Measurements from ENCODE around the gene FIG4.
"Not testable (repeated sequence)": the region's sequence is repeated elsewhere in the genome, so short reads cannot be mapped to it uniquely, and the experiment has no call there.

The FIG4 gene

GRCh38 chr6:109705258-109705657, 14.2 kb downstream of the FIG4 start:
- peak; percentile 95 for DNase-seq

DNA sequence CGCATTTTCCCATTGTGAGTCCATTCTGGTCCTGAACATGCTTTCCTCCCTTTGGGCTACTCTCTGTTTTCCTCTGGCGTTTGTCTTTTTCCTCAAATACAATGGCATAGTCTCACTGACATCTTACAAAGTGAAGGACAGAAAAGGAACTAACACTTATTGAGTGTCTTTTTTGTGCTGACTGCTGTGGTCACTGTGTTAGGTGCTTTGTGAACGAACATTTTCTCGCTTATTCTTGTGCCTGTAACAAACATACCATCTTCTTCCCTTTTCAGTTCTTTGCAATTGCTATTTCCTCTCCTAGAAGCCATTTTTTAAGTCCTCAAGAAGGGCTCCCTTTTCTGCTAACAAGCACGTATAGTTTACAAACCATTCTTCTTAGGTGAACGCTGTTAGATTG, 15.4 kb downstream of the FIG4 start:
- no peak for DNase-seq

- not testable (repeated sequence) for DNase-seq
Measured at GRCh38 chr6:109708099-109708498, 17.0 kb downstream of the FIG4 start.

- DNase-seq, result no peak
Measured at GRCh38 chr6:109713097-109713496, 22.0 kb downstream of the FIG4 start.

GRCh38 chr6:109714166-109714565, 23.1 kb downstream of the FIG4 start:
- DNase-seq, result no peak

GRCh38 chr6:109714611-109715010, 23.5 kb downstream of the FIG4 start:
- no peak for DNase-seq

DNA sequence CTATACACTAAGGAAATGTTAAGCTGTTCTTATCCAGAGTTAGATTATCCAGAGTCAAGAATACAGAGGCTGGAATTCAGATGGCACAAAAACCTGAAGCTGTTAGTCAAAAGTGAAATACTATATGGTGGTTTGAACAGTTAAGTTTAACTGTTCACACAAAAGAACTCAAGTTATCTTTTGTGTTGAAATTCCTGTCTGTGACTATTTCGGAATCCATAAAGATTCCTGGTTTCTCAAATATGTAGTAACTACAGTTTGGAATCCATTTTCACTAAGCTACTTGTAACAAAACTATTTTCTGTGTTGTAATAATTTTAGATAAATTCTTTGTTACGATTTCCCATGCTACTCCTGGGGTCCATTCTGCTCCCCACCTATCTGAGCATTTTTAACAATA, 24.5 kb downstream of the FIG4 start:
- no peak for DNase-seq

GRCh38 chr6:109717971-109718370, 26.9 kb downstream of the FIG4 start:
- no peak for DNase-seq

GRCh38 chr6:109718991-109719390, 27.9 kb downstream of the FIG4 start:
- DNase-seq, result no peak

GRCh38 chr6:109720311-109720710, 29.2 kb downstream of the FIG4 start:
- DNase-seq, result no peak

- no peak for DNase-seq
Measured at GRCh38 chr6:109722011-109722410, 30.9 kb downstream of the FIG4 start.

DNA sequence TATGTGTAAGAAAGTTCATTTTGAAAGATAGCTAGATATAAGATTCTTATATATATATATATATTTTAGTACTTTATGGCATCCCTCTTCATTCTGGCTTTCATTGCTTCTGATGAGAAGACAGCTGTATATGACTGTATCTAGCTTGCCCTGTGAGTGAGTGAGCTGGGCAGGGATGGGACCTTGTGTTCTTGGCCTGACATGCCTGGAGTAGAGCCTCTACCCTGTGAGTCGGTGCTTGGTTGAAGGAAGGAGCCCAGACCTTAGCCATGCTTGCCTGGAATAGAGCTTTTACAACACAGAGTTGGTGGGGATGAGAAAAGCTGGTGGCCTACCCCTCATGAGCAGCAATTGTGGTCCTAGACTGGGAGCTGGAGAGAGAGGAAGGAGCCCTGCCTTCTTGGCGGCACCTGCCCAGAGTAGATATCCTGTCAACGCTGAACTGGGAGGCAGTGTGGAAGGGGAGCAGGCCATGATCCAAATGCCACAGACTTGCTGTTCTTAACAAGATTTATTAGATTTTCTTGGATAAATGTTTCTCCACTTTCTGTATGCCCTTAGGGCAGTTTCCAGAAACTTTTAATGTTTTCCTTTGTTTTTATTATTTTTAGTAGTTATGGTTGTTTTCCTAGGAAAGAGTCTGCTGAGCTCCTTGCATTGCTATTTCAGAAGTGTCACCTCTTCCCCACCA, 31.6 kb downstream of the FIG4 start:
- no peak for DNase-seq

GRCh38 chr6:109725250-109725649, 34.2 kb downstream of the FIG4 start:
- DNase-seq, result not testable (repeated sequence)

DNA sequence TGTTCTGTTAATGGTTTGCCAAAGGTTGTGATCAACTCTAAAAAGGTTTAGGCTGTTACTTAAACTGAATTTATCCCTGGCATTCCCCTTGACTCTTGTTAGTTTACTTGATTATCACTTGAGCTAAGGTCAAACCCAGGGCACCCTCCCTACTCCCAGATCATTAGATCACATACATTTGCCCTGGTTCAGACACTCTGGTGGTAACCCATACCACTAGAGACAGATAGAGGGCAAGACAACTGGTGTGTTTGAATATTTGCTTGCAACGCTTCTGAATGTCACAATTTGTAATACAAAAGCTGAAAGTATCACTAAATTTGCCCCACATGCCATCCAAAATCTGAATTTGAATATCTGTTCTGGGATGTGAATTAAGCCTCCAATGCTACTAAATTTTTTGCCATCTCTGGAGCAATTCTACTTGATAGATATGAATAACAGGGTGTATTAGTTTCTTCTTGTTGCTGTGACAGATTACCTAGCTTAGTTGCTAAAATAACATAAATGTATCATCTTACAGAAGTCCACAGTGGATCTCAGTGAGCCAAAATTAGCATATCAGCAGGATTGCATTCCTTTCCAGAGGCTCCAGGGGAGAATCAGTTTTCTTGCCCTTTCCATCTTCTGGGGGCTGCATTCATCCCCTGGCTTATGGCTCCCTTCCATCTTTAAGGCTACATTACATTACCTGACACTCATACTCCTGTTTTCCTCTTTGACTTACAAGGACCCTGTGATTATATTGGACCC, 45.4 kb downstream of the FIG4 start:
- no peak for DNase-seq

DNA sequence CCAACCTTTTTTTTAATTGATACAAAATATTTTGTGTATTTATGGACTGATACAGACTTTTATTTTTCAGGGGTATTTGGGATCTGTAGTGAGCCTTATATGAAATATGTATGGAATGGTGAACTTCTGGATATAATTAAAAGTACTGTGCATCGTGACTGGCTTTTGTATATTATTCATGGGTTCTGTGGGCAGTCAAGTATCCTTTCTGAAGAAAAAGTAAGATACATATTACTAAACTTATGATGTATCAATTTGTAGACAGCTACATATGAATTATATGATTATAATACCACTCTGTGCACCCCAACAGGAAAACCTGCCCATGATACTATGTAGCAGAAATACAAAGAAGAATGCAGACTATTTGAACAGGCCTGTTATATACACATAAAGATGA, 47.2 kb downstream of the FIG4 start:
- no peak for DNase-seq

- DNase-seq, result no peak
Measured at GRCh38 chr6:109738667-109739066, 47.6 kb downstream of the FIG4 start.

DNA sequence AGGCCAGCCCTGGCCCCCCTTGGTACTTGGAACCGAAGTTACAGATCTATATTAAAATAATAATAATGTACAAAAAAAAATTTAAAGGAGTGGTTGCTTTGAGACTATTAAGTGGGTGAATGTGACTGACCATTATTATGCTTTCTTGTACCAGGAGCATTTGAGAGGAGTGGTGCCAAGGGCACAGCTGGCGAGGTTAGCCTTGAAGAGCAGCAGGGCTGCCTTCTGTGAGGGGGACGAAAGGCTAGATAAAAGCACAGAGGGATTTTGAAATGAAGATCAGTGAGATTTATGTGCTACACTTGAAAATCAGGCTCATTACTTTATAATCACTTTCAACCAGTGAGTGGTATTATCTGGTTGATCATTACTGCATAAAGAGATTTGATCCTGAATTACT, 48.6 kb downstream of the FIG4 start:
- DNase-seq, result no peak

DNA sequence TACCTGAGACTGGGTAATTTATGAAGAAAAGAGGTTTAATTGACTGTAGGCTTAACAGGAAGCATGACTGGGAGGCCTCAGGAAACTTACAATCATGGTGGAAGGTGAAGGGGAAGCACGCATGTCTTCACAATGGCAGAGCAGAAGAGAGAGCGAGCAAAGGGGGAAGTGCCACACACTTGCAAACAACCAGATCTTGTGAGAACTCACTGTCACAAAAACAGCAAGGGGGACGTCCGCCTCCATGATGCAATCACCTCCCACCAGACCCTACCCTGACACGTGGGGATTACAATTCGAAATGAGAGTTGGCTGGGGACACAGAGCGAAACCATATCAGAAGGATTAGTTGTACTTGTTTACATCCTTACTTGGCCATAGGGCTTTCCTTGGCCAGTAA, 49.7 kb downstream of the FIG4 start:
- DNase-seq, result no peak

GRCh38 chr6:109743739-109744138, 52.6 kb downstream of the FIG4 start:
- DNase-seq, result no peak

DNA sequence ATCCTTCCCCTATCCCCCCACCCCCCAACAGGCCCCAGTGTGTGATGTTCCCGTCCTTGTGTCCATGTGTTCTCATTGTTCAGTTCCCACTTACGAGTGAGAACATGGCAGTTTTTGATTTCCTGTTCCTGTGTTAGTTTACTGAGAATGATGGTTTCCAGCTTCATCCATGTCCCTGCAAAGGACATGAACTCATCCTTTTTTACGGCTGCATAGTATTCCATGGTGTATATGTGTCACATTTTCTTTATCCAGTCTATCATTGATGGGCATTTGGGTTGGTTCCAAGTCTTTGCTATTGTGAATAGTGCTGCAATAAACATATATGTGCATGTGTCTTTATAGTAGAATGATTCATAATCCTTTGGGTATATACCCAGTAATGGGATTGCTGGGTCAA, 53.7 kb downstream of the FIG4 start:
- DNase-seq, result not testable (repeated sequence)

GRCh38 chr6:109747221-109747620, 56.1 kb downstream of the FIG4 start:
- DNase-seq, result no peak

GRCh38 chr6:109759098-109759955, 68.2 kb downstream of the FIG4 start:
- no peak for DNase-seq

DNA sequence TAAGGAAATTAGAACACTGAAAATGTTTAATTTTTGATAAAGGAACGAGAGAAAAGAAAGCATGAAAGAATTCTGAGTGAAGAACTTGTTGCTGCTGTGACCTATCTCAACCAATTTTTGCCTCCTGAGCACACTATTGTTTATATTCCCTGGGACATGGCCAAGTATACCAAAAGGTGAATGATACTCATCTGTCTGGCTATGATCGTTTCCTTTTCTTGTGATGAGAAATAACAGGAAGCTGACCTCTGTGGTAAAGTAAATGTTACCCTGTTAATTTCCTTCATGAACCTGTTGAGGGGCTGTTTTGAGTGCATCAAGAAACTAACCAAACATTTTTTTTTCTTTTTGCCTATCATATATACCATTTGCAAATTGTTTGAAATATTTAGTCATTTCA, 69.1 kb downstream of the FIG4 start:
- no peak for DNase-seq

- no peak for DNase-seq
Measured at GRCh38 chr6:109762166-109762565, 71.1 kb downstream of the FIG4 start.
